Ishikawa (cell line): ENCODE results near the gene UBALD1.

Experiments
- CREB1 ChIP-seq: IDR thresholded peaks from 2 replicates; pipeline ENCODE4 v1.6.1; 2012; ENCODE audit warnings: low read depth
- EGR1 ChIP-seq: IDR thresholded peaks from 2 replicates; pipeline ENCODE4 v1.6.1; 2012
- EP300 ChIP-seq: IDR thresholded peaks from 2 replicates; pipeline ENCODE4 v1.6.1; 2012; ENCODE audit warnings: borderline replicate concordance
- FOXM1 ChIP-seq: IDR thresholded peaks from 2 replicates; pipeline ENCODE4 v1.6.1; 2012; ENCODE audit warnings: low read depth, borderline replicate concordance
- MAX ChIP-seq: IDR thresholded peaks from 2 replicates; pipeline ENCODE4 v1.6.1; 2012
- NFIC ChIP-seq: IDR thresholded peaks from 2 replicates; pipeline ENCODE4 v1.6.1; 2012
- RAD21 ChIP-seq: IDR thresholded peaks from 2 replicates; pipeline ENCODE4 v1.6.1; 2012; ENCODE audit warnings: low read depth
- REST ChIP-seq: IDR thresholded peaks from 2 replicates; pipeline ENCODE4 v1.6.1; 2012; ENCODE audit warnings: low read depth, mild to moderate bottlenecking
- TCF12 ChIP-seq: IDR thresholded peaks from 2 replicates; pipeline ENCODE4 v1.6.1; 2012; ENCODE audit warnings: low read depth
- USF1 ChIP-seq: IDR thresholded peaks from 2 replicates; pipeline ENCODE4 v1.6.1; 2012
- YY1 ChIP-seq: IDR thresholded peaks from 2 replicates; pipeline ENCODE4 v1.6.1; 2012; ENCODE audit warnings: low read depth

GRCh38 chr16:4617880-4618279 is 3.2 kb upstream of the UBALD1 start:
- TF ChIP-seq EP300 (no peak), TCF12 (no peak), MAX (no peak), RAD21 (no peak), FOXM1 (no peak), CREB1 (no peak), YY1 (no peak), EGR1 (no peak), NFIC (no peak), USF1 (no peak), REST (no peak)
